ENCODE measurements around the gene CCDC197. TPM values are rescaled to one million over a fixed set of nuclear protein-coding genes. Genes with fewer than 3 reads are reported as not detected.

Gene CCDC197
- total and polyA plus RNA-seq, 8 donors, result not detected

- Histone ChIP-seq H3K36me3 (peaks cover 11 to 39% (median 34%) of the 10 kb centered on the region in 4 donors), H3K9me3 (no peaks in the 10 kb centered on the region), H3K4me1 (peaks cover 12 to 20% (median 15%) of the 10 kb centered on the region in 4 donors), H3K27me3 (no peaks in the 10 kb centered on the region), H3K4me3 (no peak overlapping the region), H3K27ac (no peak overlapping the region)
- WGBS, 5 donors, result 46 to 68% (median 56%) methylated on average over 16 to 18 of the region's 18 CpGs
- TF ChIP-seq POLR2A (IDR thresholded peaks at IDR 0.05) (no peak), POLR2AphosphoS5 (IDR thresholded peaks at IDR 0.05) (no peak), EP300 (IDR thresholded peaks at IDR 0.05) (no peak), CTCF (IDR thresholded peaks at IDR 0.05) (no peak)
- DNase-seq, result peak; percentile 54 to 61
- intact Hi-C loops (cut with DNase I; ENCODE audit: low total_unique reads), result no loop called here
These were observed 44.6 kb downstream of the CCDC197 start for GRCh38 chr14:94041551-94042346.

DNA sequence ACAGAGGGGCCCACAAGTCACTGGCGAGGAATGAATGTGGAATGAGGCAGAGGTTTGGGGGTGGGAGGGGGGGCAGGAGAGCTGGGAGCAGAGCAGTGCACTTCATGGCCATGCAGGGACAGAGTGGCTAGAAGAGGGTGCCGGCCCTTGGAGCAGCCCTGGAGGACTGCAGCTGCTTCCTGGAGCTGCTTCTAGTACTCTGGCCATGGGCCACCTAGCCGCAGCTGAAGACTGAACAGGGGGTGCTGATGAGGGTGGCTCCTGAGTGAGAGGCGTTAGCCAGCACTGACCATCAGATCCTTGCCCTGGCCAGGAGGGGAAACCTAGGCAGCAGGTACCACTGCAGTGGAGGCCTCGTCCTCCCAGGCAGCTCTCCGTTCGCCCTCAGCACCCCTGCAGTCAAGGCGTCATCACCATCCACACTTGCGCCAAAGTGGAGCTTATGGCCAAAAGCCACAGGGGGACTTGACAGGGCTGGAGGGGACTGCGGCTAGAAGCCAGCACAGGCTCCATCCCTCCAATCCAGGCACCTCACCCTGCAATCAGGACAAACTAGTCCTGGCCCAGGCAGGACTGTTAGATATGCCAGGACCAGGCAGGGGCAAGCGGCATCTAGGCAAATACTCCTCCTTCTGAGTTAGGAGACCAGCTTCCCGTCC, 45.5 kb downstream of the CCDC197 start:
- 60 to 69% (median 60%) methylated on average over 10 to 12 of the region's 12 CpGs for WGBS, 5 donors

DNA sequence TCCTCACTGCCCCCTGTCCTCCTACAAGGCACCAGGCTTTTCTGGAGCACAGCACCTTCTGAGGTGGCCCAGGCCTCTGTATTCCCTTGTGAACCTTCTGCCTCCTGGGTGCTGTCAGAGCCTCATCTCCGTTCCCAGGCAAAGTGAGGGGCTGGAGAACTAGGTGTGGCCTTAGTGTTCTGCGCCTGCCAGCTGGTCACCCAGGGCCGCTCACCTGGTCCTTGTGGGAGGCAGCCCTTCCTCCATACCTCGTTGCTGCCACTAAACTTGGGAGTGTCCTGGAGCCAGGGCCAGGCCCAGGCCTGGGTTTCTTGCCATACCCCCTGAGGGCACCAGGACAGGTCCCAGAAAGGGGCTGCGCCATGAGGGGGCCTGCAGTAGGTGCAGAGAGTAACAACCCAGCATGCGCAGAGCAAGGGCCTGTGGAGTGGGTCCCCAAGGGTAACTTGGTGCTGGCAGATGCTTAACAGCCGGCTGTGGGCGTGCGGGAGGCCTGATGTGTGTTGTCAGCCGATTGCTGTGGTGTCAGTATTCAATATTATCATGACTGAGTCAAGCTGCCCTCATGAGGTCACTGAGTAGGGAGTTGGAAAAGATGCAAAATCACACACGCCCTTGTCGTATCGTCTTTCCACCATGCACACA, 46.1 kb downstream of the CCDC197 start:
- Histone ChIP-seq H3K9me3 (no peaks in the 10 kb centered on the region), H3K36me3 (peaks cover 25 to 54% (median 49%) of the 10 kb centered on the region in 4 donors), H3K27me3 (no peaks in the 10 kb centered on the region), H3K4me1 (peaks cover 12 to 20% (median 15%) of the 10 kb centered on the region in 4 donors), H3K27ac (no peak overlapping the region), H3K4me3 (no peak overlapping the region)
- intact Hi-C loops (cut with DNase I; ENCODE audit: low total_unique reads), result no loop called here
- DNase-seq, result no peak
- WGBS, 5 donors, result 74 to 85% (median 75%) methylated on average over 10 to 13 of the region's 13 CpGs
- TF ChIP-seq EP300 (IDR thresholded peaks at IDR 0.05) (no peak), CTCF (IDR thresholded peaks at IDR 0.05) (no peak), POLR2A (IDR thresholded peaks at IDR 0.05) (no peak), POLR2AphosphoS5 (IDR thresholded peaks at IDR 0.05) (no peak)

More for the DNA sequence above, 45.5 kb downstream of the CCDC197 start:
- Histone ChIP-seq H3K4me3 (no peak overlapping the region), H3K27ac (peak overlapping the region in 1 of 5 donors; percentile 16), H3K9me3 (no peaks in the 10 kb centered on the region), H3K27me3 (no peaks in the 10 kb centered on the region), H3K36me3 (peaks cover 19 to 47% (median 42%) of the 10 kb centered on the region in 4 donors), H3K4me1 (peaks cover 12 to 20% (median 15%) of the 10 kb centered on the region in 4 donors)
- TF ChIP-seq POLR2A (IDR thresholded peaks at IDR 0.05), result no peak
- TF ChIP-seq POLR2AphosphoS5 (IDR thresholded peaks at IDR 0.05), result no peak
- TF ChIP-seq CTCF (IDR thresholded peaks at IDR 0.05), result no peak
- TF ChIP-seq EP300 (IDR thresholded peaks at IDR 0.05), result no peak
- no peak for DNase-seq
- intact Hi-C loops (cut with DNase I; ENCODE audit: low total_unique reads), result no loop called here

DNA sequence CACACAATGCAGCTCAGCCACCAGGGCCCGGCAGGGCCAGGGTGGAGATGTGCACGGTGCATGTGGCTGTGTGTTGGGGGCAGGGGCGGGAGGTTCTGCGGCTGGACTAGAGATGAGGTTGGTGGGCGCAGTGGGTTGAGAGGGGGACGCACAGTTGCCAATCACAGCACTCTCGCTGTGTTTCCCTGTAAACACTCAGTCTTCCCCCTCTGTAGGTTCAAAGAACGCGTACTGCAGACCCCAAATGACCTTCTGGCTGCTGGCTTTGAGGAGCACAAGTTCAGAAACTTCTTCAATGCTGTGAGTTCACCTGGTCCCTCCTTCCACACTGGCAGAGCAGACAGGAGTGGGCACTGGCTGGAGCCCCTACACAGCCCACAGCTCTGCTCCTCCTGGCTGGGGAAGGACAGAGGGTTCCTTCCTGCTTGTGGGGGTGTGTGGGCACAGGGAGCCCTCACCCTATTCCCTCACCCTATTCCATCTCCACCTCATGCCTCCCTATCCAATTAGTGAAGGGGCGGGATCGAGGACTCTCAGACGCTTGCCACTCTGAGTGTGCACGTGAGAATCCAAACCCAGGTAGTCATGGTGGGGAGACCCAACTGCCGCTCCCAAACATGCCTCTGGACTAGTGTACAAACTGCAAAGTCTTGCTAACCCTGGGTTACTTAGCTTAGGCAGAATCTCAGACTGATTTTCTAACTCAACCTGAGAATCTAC, 46.8 kb downstream of the CCDC197 start:
- H3K27me3 ChIP-seq, result no peaks in the 10 kb centered on the region
- peaks cover 12 to 23% (median 15%) of the 10 kb centered on the region in 4 donors for H3K4me1 ChIP-seq
- no peak overlapping the region for H3K27ac ChIP-seq
- peaks cover 32 to 61% (median 56%) of the 10 kb centered on the region in 4 donors for H3K36me3 ChIP-seq
- 86 to 92% (median 89%) methylated on average over 14 of the region's 14 CpGs for WGBS, 5 donors
- no peak for DNase-seq
- H3K9me3 ChIP-seq, result no peaks in the 10 kb centered on the region
- H3K4me3 ChIP-seq, result no peak overlapping the region
- no peak for TF ChIP-seq CTCF (IDR thresholded peaks at IDR 0.05)
- intact Hi-C loops (cut with DNase I; ENCODE audit: low total_unique reads), result no loop called here

Data from stomach (tissue), 9 donors.